Adipose tissue (tissue), 3 donors: ENCODE measurements around the gene ZBTB8A. TPM values are rescaled to one million over a fixed set of nuclear protein-coding genes. Genes with fewer than 3 reads are reported as not detected.
"Not testable (repeated sequence)": the region's sequence is repeated elsewhere in the genome, so short reads cannot be mapped to it uniquely, and the experiment has no call there.

Source experiments
- H3K27ac ChIP-seq: one replicate; pipeline ENCODE4 v1.5.1; 2013; ENCODE audit warnings: low read depth, low read length
- WGBS, 3 donors: extraction: QIAGEN DNeasy Blood & Tissue Kit; methylation state at CpG; one replicate each; pipeline ENCODE4 v1.1.7; 2013; 5-methylcytosine and 5-hydroxymethylcytosine counted together
- polyA plus RNA-seq, 3 donors: library from polyadenylated mRNA; stranded (reverse); fragments of 200-250 nt; gene quantifications; one replicate each; pipeline ENCODE4 v1.2.3, GENCODE V29; 2013
- donor health status: healthy with polysubstance abuse.
- donor health status: Bipolar disorder and iron deficiency.
- donor health status: healthy.

The ZBTB8A gene
- polyA plus RNA-seq, 3 donors, result 1.9 to 2.2 (median 2.1) TPM

GRCh38 chr1:32642292-32642827 is 103.1 kb downstream of the ZBTB8A start:
- WGBS, 3 donors, result 79 to 89% (median 85%) methylated on average over 8 of the region's 8 CpGs
- H3K27ac ChIP-seq, result not testable (repeated sequence)

- WGBS, 3 donors, result 48 to 95% (median 78%) methylated on average over 4 of the region's 4 CpGs
- H3K27ac ChIP-seq, result no peak overlapping the region
Measured at GRCh38 chr1:32644426-32644825, 105.2 kb downstream of the ZBTB8A start.

- H3K27ac ChIP-seq, result no peak overlapping the region
- 77 to 87% (median 81%) methylated on average over 6 of the region's 6 CpGs for WGBS, 3 donors
Measured at GRCh38 chr1:32647308-32648134, 108.3 kb downstream of the ZBTB8A start.

GRCh38 chr1:32650248-32650751 is 111.1 kb downstream of the ZBTB8A start, which contains the start of gene ZBTB8OS:
TSS of gene ZBTB8OS (minus strand) at chr1:32650550. CDS start at chr1:32650529, 21 bp downstream.
- 0 to 1% (median 0%) methylated on average over 21 of the region's 21 CpGs for WGBS, 3 donors
- H3K27ac ChIP-seq, result peak within 1 kb of the TSS; percentile 94

- peak within 1 kb of the TSS; percentile 94 for H3K27ac ChIP-seq
- 0 to 1% (median 1%) methylated on average over 64 to 67 of the region's 67 CpGs for WGBS, 3 donors
Measured at GRCh38 chr1:32650752-32651460, 111.7 kb downstream of the ZBTB8A start, which contains the start of gene RBBP4. TSS of gene RBBP4 (plus strand) at chr1:32651208. CDS start at chr1:32651307, 99 bp downstream.

GRCh38 chr1:32651461-32652073 is 112.3 kb downstream of the ZBTB8A start:
- peak overlapping the region; percentile 59 for H3K27ac ChIP-seq
- WGBS, 3 donors, result 0 to 1% (median 1%) methylated on average over 43 of the region's 43 CpGs

- H3K27ac ChIP-seq, result no peak overlapping the region
Measured at GRCh38 chr1:32652244-32652962, 113.2 kb downstream of the ZBTB8A start.

More at GRCh38 chr1:32652244-32652962, 113.2 kb downstream of the ZBTB8A start:
- WGBS, 3 donors, result 85 to 88% (median 87%) methylated on average over 16 of the region's 16 CpGs

Other genes starting within 250 kb of the ZBTB8A start
- gene HDAC1, start 247.3 kb upstream of the ZBTB8A start, polyA plus RNA-seq, result 10 to 100 TPM; 35.3 to 43.9 (median 42.1) TPM
- gene MARCKSL1, start 203.2 kb upstream of the ZBTB8A start, polyA plus RNA-seq, result 100 to 1,000 TPM in 1 of 3 donors, 10 to 100 TPM in 2; 14.5 to 197 (median 49.5) TPM
- 1 to 10 TPM; 4.3 to 5.2 (median 4.8) TPM for gene FAM229A, start 176.9 kb upstream of the ZBTB8A start, polyA plus RNA-seq
- under 1 TPM; 0.22 to 0.66 (median 0.34) TPM for gene TSSK3, start 176.9 kb upstream of the ZBTB8A start, polyA plus RNA-seq
- gene BSDC1, start 145.0 kb upstream of the ZBTB8A start, polyA plus RNA-seq, result 10 to 100 TPM; 38.7 to 43.1 (median 43.0) TPM
- under 1 TPM in 2 of 3 donors, not detected in 1; under 0.01 to 0.01 TPM for gene ZBTB8B, start 74.4 kb upstream of the ZBTB8A start, polyA plus RNA-seq
- 10 to 100 TPM; 23.4 to 53.5 (median 35.9) TPM for gene ZBTB8OS, start 111.1 kb downstream of the ZBTB8A start, polyA plus RNA-seq
- gene RBBP4, start 111.8 kb downstream of the ZBTB8A start, polyA plus RNA-seq, result 10 to 100 TPM; 41.3 to 45.5 (median 45.3) TPM
- gene SYNC, start 163.3 kb downstream of the ZBTB8A start, polyA plus RNA-seq, result 1 to 10 TPM in 2 of 3 donors, under 1 TPM in 1; 0.56 to 9.0 (median 5.6) TPM